ENCODE results near the gene C19orf18. TPM values are rescaled to one million over a fixed set of nuclear protein-coding genes. Genes with fewer than 3 reads are reported as not detected.
A peak's percentile ranks its signal among the peaks of the same experiment; 100 is the strongest.

C19orf18 gene
- total RNA-seq, 2 experiments from 2014 or later: 0.33 to 0.46 TPM

GRCh38 chr19:58002384-58003173 lies 28.2 kb upstream of the C19orf18 start, which contains the start of gene ZNF606:
ZNF606 (minus strand) TSS chr19:58002820; CDS start chr19:58001319, 1,501 bp downstream.
- POLR2A ChIA-PET: interaction anchor here (0.5 kb wide), 1 partner anchor 39 kb away, joined by 6 read pairs; no protein-coding TSS in a partner anchor
- peaks cover 51% of the 10 kb centered on the region for H3K9me3 Mint-ChIP-seq (ENCODE audit: low read depth)
- DNase-seq: peak; percentile 93
- intact Hi-C loops (cut with DNase I, micrococcal nuclease): loop anchor here (1.0 to 5.0 kb wide), 10 partner anchors 55 to 1407 kb away; partner anchors contain the start of genes ZNF256 (in 2 of the 2), RPS5 (in 1 of the 2), TRAPPC2B (in 1 of the 2) and ZNF17 (in 1 of the 2)
- H3K27ac Mint-ChIP-seq: peak within 1 kb of the TSS; percentile 86
- peaks cover 90% of the 10 kb centered on the region for H3K36me3 Mint-ChIP-seq (ENCODE audit: low read depth)
- ATAC-seq: peak; percentile 99
- H3K4me1 Mint-ChIP-seq: peaks cover 29% of the 10 kb centered on the region
- peak within 1 kb of the TSS; percentile 80 for H3K4me3 Mint-ChIP-seq
- no peaks in the 10 kb centered on the region for H3K27me3 Mint-ChIP-seq
- CTCF ChIA-PET: interaction anchor here (0.7 to 2.7 kb wide), 6 partner anchors 11 to 1377 kb away, joined by 3 to 6 read pairs (median 4); partner anchors contain the start of gene ZNF551

GRCh38 chr19:58001895-58002369 lies 27.6 kb upstream of the C19orf18 start:
- Mint-ChIP-seq H3K27ac (peak overlapping the region; percentile 49), H3K36me3 (ENCODE audit: low read depth) (peaks cover 90% of the 10 kb centered on the region), H3K4me1 (peaks cover 29% of the 10 kb centered on the region), H3K27me3 (no peaks in the 10 kb centered on the region), H3K4me3 (peak overlapping the region; percentile 80), H3K9me3 (ENCODE audit: low read depth) (peaks cover 49% of the 10 kb centered on the region)
- ATAC-seq: peak; percentile 18
- peak; percentile 46 for DNase-seq
- intact Hi-C loops (cut with DNase I, micrococcal nuclease): loop anchor here (1.0 to 5.0 kb wide), 10 partner anchors 55 to 1407 kb away; partner anchors contain the start of genes ZNF256 (in 2 of the 2), RPS5 (in 1 of the 2), TRAPPC2B (in 1 of the 2) and ZNF17 (in 1 of the 2)
- ChIA-PET CTCF (interaction anchor here (0.6 to 2.7 kb wide), 5 partner anchors 10 to 416 kb away, joined by 3 to 6 read pairs (median 4); partner anchors contain the start of gene ZNF551), POLR2A (interaction anchor here (0.5 kb wide), 1 partner anchor 40 kb away, joined by 6 read pairs; no protein-coding TSS in a partner anchor)

GRCh38 chr19:58000677-58001076 lies 26.3 kb upstream of the C19orf18 start:
- intact Hi-C loops (cut with DNase I, micrococcal nuclease): loop anchor here in 1 of 2 experiments (5.0 kb wide), 1 partner anchor 273 kb away; the partner anchor contains the start of gene ZNF671
- Mint-ChIP-seq H3K27ac (no peak overlapping the region), H3K4me3 (peak overlapping the region; percentile 80), H3K27me3 (no peaks in the 10 kb centered on the region), H3K36me3 (ENCODE audit: low read depth) (peaks cover 91% of the 10 kb centered on the region), H3K9me3 (ENCODE audit: low read depth) (peaks cover 46% of the 10 kb centered on the region), H3K4me1 (peaks cover 29% of the 10 kb centered on the region)
- CTCF ChIA-PET: no interaction called here
- no peak for DNase-seq
- no peak for ATAC-seq
- POLR2A ChIA-PET: no interaction called here

GRCh38 chr19:57992841-57993240 lies 18.5 kb upstream of the C19orf18 start:
- Mint-ChIP-seq H3K27me3 (no peaks in the 10 kb centered on the region), H3K27ac (no peak overlapping the region), H3K4me1 (no peaks in the 10 kb centered on the region), H3K9me3 (ENCODE audit: low read depth) (peaks cover 53% of the 10 kb centered on the region), H3K36me3 (ENCODE audit: low read depth) (peaks cover 82% of the 10 kb centered on the region), H3K4me3 (no peak overlapping the region)
- POLR2A ChIA-PET: no interaction called here
- ATAC-seq (no peak), DNase-seq (no peak)
- CTCF ChIA-PET: interaction anchor here (1.8 kb wide), 1 partner anchor 10 kb away, joined by 5 read pairs; the partner anchor contains the start of gene ZNF606
- intact Hi-C loops (cut with DNase I, micrococcal nuclease): no loop called here

- DNase-seq (no peak), ATAC-seq (no peak)
- Mint-ChIP-seq H3K36me3 (ENCODE audit: low read depth) (peaks cover 93% of the 10 kb centered on the region), H3K4me3 (no peak overlapping the region), H3K9me3 (ENCODE audit: low read depth) (peaks cover 79% of the 10 kb centered on the region), H3K4me1 (no peaks in the 10 kb centered on the region), H3K27me3 (no peaks in the 10 kb centered on the region), H3K27ac (no peak overlapping the region)
- intact Hi-C loops (cut with DNase I, micrococcal nuclease): no loop called here
- POLR2A ChIA-PET: no interaction called here
- CTCF ChIA-PET: interaction anchor here (0.6 to 0.7 kb wide), 2 partner anchors 372 to 1510 kb away, joined by 3 read pairs; no protein-coding TSS in a partner anchor
Observed at GRCh38 chr19:57978586-57979289, 4.4 kb upstream of the C19orf18 start.

- Mint-ChIP-seq H3K4me1 (no peaks in the 10 kb centered on the region), H3K4me3 (no peak overlapping the region), H3K27ac (no peak overlapping the region), H3K27me3 (no peaks in the 10 kb centered on the region), H3K9me3 (ENCODE audit: low read depth) (peaks cover 28% of the 10 kb centered on the region), H3K36me3 (ENCODE audit: low read depth) (peaks cover 34% of the 10 kb centered on the region)
- CTCF ChIA-PET: no interaction called here
- POLR2A ChIA-PET: no interaction called here
- DNase-seq (no peak), ATAC-seq (no peak)
- intact Hi-C loops (cut with DNase I, micrococcal nuclease): no loop called here
Observed at GRCh38 chr19:57964761-57965160, 9.6 kb downstream of the C19orf18 start.

GRCh38 chr19:57961785-57962184 lies 12.5 kb downstream of the C19orf18 start:
- H3K9me3 Mint-ChIP-seq (ENCODE audit: low read depth): peaks cover 26% of the 10 kb centered on the region
- H3K4me1 Mint-ChIP-seq: no peaks in the 10 kb centered on the region
- ATAC-seq (no peak), DNase-seq (no peak)
- CTCF ChIA-PET: no interaction called here
- POLR2A ChIA-PET: no interaction called here
- no peaks in the 10 kb centered on the region for H3K27me3 Mint-ChIP-seq
- H3K4me3 Mint-ChIP-seq: no peak overlapping the region
- intact Hi-C loops (cut with DNase I, micrococcal nuclease): no loop called here
- H3K27ac Mint-ChIP-seq: no peak overlapping the region
- peaks cover 29% of the 10 kb centered on the region for H3K36me3 Mint-ChIP-seq (ENCODE audit: low read depth)

- intact Hi-C loops (cut with DNase I, micrococcal nuclease): no loop called here
- H3K27me3 Mint-ChIP-seq: no peaks in the 10 kb centered on the region
- no peak for ATAC-seq
- no peak overlapping the region for H3K27ac Mint-ChIP-seq
- H3K4me3 Mint-ChIP-seq: no peak overlapping the region
- CTCF ChIA-PET: no interaction called here
- POLR2A ChIA-PET: no interaction called here
- peaks cover 34% of the 10 kb centered on the region for H3K9me3 Mint-ChIP-seq (ENCODE audit: low read depth)
- H3K4me1 Mint-ChIP-seq: no peaks in the 10 kb centered on the region
- peaks cover 25% of the 10 kb centered on the region for H3K36me3 Mint-ChIP-seq (ENCODE audit: low read depth)
- DNase-seq: no peak
Observed at GRCh38 chr19:57954996-57955395, 19.3 kb downstream of the C19orf18 start.

GRCh38 chr19:57949702-57950101 lies 24.6 kb downstream of the C19orf18 start:
- H3K4me3 Mint-ChIP-seq: no peak overlapping the region
- H3K27me3 Mint-ChIP-seq: no peaks in the 10 kb centered on the region
- POLR2A ChIA-PET: no interaction called here
- H3K27ac Mint-ChIP-seq: no peak overlapping the region
- intact Hi-C loops (cut with DNase I, micrococcal nuclease): loop anchor here in 1 of 2 experiments (5.0 kb wide), 1 partner anchor 267 kb away; the partner anchor contains the start of gene ZNF551
- H3K9me3 Mint-ChIP-seq (ENCODE audit: low read depth): peaks cover 33% of the 10 kb centered on the region
- ATAC-seq (no peak), DNase-seq (no peak)
- CTCF ChIA-PET: no interaction called here
- peaks cover 16% of the 10 kb centered on the region for H3K4me1 Mint-ChIP-seq
- peaks cover 26% of the 10 kb centered on the region for H3K36me3 Mint-ChIP-seq (ENCODE audit: low read depth)

- Mint-ChIP-seq H3K4me3 (no peak overlapping the region), H3K36me3 (ENCODE audit: low read depth) (peaks cover 28% of the 10 kb centered on the region), H3K4me1 (peaks cover 16% of the 10 kb centered on the region), H3K27me3 (no peaks in the 10 kb centered on the region), H3K27ac (no peak overlapping the region), H3K9me3 (ENCODE audit: low read depth) (peaks cover 34% of the 10 kb centered on the region)
- intact Hi-C loops (cut with DNase I, micrococcal nuclease): loop anchor here in 1 of 2 experiments (5.0 kb wide), 1 partner anchor 267 kb away; the partner anchor contains the start of gene ZNF551
- ChIA-PET CTCF (no interaction called here), POLR2A (interaction anchor here (0.6 kb wide), 1 partner anchor 200 kb away, joined by 4 read pairs; no protein-coding TSS in a partner anchor)
- ATAC-seq: no peak
- no peak for DNase-seq
Observed at GRCh38 chr19:57949296-57949695, 25.0 kb downstream of the C19orf18 start.

Measured in activated CD4-positive, alpha-beta T cell treated with anti-CD3 and anti-CD28 coated beads for 36 hours (primary cell).